Measurements from ENCODE around the gene C6orf47. TPM values are rescaled to one million over a fixed set of nuclear protein-coding genes. Genes with fewer than 3 reads are reported as not detected.

Gene C6orf47
- total RNA-seq, 1 donor from 2014 or later: 29.0 TPM

- no peak for DNase-seq
- POLR2A ChIA-PET: interaction anchor here (0.5 to 1.5 kb wide), 6 partner anchors 31 to 1879 kb away, joined by 3 to 5 read pairs (median 3); no protein-coding TSS in a partner anchor
- intact Hi-C loops (cut with micrococcal nuclease): no loop called here
- peaks cover 69% of the 10 kb centered on the region for H3K4me1 Mint-ChIP-seq
- peaks cover 48% of the 10 kb centered on the region for H3K36me3 Mint-ChIP-seq (ENCODE audit: low read depth)
- peak overlapping the region; percentile 36 for H3K27ac Mint-ChIP-seq
- CTCF ChIA-PET: interaction anchor here (1.3 kb wide), 1 partner anchor 106 kb away, joined by 3 read pairs; no protein-coding TSS in a partner anchor
- ATAC-seq (ENCODE audit: low read depth): no peak
- no peaks in the 10 kb centered on the region for H3K27me3 Mint-ChIP-seq
- H3K9me3 Mint-ChIP-seq: no peaks in the 10 kb centered on the region
- H3K4me3 Mint-ChIP-seq: peak overlapping the region; percentile 6
- TF ChIP-seq CTCF (IDR thresholded peaks at IDR 0.05): no peak
Observed at GRCh38 chr6:31657406-31658157, 3.0 kb downstream of the C6orf47 start.

- no peaks in the 10 kb centered on the region for H3K27me3 Mint-ChIP-seq
- H3K4me3 Mint-ChIP-seq: no peak within 1 kb of the TSS
- peaks cover 70% of the 10 kb centered on the region for H3K4me1 Mint-ChIP-seq
- intact Hi-C loops (cut with micrococcal nuclease): no loop called here
- DNase-seq (no peak), ATAC-seq (ENCODE audit: low read depth) (no peak)
- peaks cover 52% of the 10 kb centered on the region for H3K36me3 Mint-ChIP-seq (ENCODE audit: low read depth)
- H3K27ac Mint-ChIP-seq: peak within 1 kb of the TSS; percentile 19
- ChIA-PET CTCF (no interaction called here), POLR2A (interaction anchor here (0.5 to 7.6 kb wide), 8 partner anchors 8 to 243 kb away, joined by 3 to 188 read pairs (median 3); partner anchors contain the start of genes ABHD16A, ATP6V1G2, C6orf47 and CSNK2B)
- TF ChIP-seq CTCF (IDR thresholded peaks at IDR 0.05): no peak
- no peaks in the 10 kb centered on the region for H3K9me3 Mint-ChIP-seq
Observed at GRCh38 chr6:31655349-31656237, 5.0 kb downstream of the C6orf47 start, which contains the start of gene APOM. Gene APOM, plus strand, starts transcription at chr6:31655894. Its CDS starts 73 bp downstream, at chr6:31655967.

- Mint-ChIP-seq H3K27ac (no peak overlapping the region), H3K4me1 (peaks cover 64% of the 10 kb centered on the region), H3K36me3 (ENCODE audit: low read depth) (peaks cover 57% of the 10 kb centered on the region), H3K9me3 (no peaks in the 10 kb centered on the region), H3K4me3 (no peak overlapping the region), H3K27me3 (no peaks in the 10 kb centered on the region)
- ATAC-seq (ENCODE audit: low read depth): no peak
- intact Hi-C loops (cut with micrococcal nuclease): no loop called here
- ChIA-PET CTCF (no interaction called here), POLR2A (interaction anchor here (0.9 to 7.6 kb wide), 7 partner anchors 8 to 244 kb away, joined by 3 to 188 read pairs (median 11); partner anchors contain the start of genes ABHD16A, C6orf47, CSNK2B and DDX39B)
- DNase-seq: no peak
- TF ChIP-seq CTCF (IDR thresholded peaks at IDR 0.05): no peak
Observed at GRCh38 chr6:31654574-31655348, 5.8 kb downstream of the C6orf47 start.

- H3K9me3 Mint-ChIP-seq: no peaks in the 10 kb centered on the region
- peak overlapping the region; percentile 94 for H3K4me3 Mint-ChIP-seq
- DNase-seq (no peak), ATAC-seq (ENCODE audit: low read depth) (peak; percentile 73)
- H3K36me3 Mint-ChIP-seq (ENCODE audit: low read depth): peaks cover 67% of the 10 kb centered on the region
- peaks cover 56% of the 10 kb centered on the region for H3K4me1 Mint-ChIP-seq
- no peak for TF ChIP-seq CTCF (IDR thresholded peaks at IDR 0.05)
- intact Hi-C loops (cut with micrococcal nuclease): loop anchor here (1.0 to 2.0 kb wide), 14 partner anchors 7 to 210 kb away; partner anchors contain the start of genes ABHD16A, C6orf47, DDAH2 and HSPA1B
- POLR2A ChIA-PET: interaction anchor here (0.6 to 7.6 kb wide), 48 partner anchors 10 to 1319 kb away, joined by 3 to 188 read pairs (median 5); partner anchors contain the start of genes ABHD16A, AIF1, ATP6V1G2 and C6orf47
- peak overlapping the region; percentile 100 for H3K27ac Mint-ChIP-seq
- no peaks in the 10 kb centered on the region for H3K27me3 Mint-ChIP-seq
- CTCF ChIA-PET: interaction anchor here (0.8 to 2.3 kb wide), 7 partner anchors 9 to 180 kb away, joined by 3 to 7 read pairs (median 4); partner anchors contain the start of genes ABHD16A and GPANK1
Observed at GRCh38 chr6:31652925-31653724, 7.5 kb downstream of the C6orf47 start.

Data from activated B cell treated with CpG ODN at 0.5 μM for 24 hours (primary cell).